Lower lobe of right lung (tissue), 2 donors: ENCODE data around the gene KIAA0586. TPM values are rescaled to one million over a fixed set of nuclear protein-coding genes. Genes with fewer than 3 reads are reported as not detected.

Experiments
- ATAC-seq, 2 donors: fragments of 200-7000 bp; cut with Tn5 transposase; one replicate each; pipeline ENCODE4 v1.9.1; 2020 to 2022; ENCODE audit warnings: mild to moderate bottlenecking in 2 of 2, moderate library complexity in 2 of 2
- DNase-seq: peaks from one replicate; pipeline ENCODE4 v3.0.0-alpha.2; 2020
- H3K27ac ChIP-seq: fragments of 200-600 bp; one replicate; pipeline ENCODE4 v1.8.0; 2022
- H3K27me3 ChIP-seq: fragments of 200-600 bp; one replicate; pipeline ENCODE4 v1.8.0; 2022; ENCODE audit warnings: low read depth
- H3K36me3 ChIP-seq: fragments of 200-600 bp; one replicate; pipeline ENCODE4 v1.8.0; 2022; ENCODE audit warnings: mild to moderate bottlenecking
- H3K4me1 ChIP-seq: fragments of 200-600 bp; one replicate; pipeline ENCODE4 v1.8.0; 2022
- H3K4me3 ChIP-seq: fragments of 200-600 bp; one replicate; pipeline ENCODE4 v1.8.0; 2022; ENCODE audit warnings: mild to moderate bottlenecking
- H3K9me3 ChIP-seq: fragments of 200-600 bp; one replicate; pipeline ENCODE4 v1.8.0; 2022
- intact Hi-C: fragments of 100-400 bp; cut with DNase I; formaldehyde crosslinking; loops from one replicate; pipeline ENCODE4 v1.11.0; 2022
- total RNA-seq: library from RNA; stranded (reverse); fragmentation: NEBNext Ultra II Directional; extraction: Animal tissue kit (Norgen Biotek cat#: 25700); gene quantifications from one replicate; pipeline ENCODE4 v1.2.1, GENCODE V29; 2021
- TF ChIP-seq, protein P1 (sequence below): fragments of 200-600 bp; IDR thresholded peaks from one replicate; pipeline ENCODE4 v1.8.0; 2022; ENCODE audit warnings: antibody characterized with exemption, mild to moderate bottlenecking
- donor health status: DM: no; HTN: yes; CAD: no; lungs with severe emphysema.

The KIAA0586 gene
- total RNA-seq, 1 donor from 2014 or later: 13.8 TPM

DNA sequence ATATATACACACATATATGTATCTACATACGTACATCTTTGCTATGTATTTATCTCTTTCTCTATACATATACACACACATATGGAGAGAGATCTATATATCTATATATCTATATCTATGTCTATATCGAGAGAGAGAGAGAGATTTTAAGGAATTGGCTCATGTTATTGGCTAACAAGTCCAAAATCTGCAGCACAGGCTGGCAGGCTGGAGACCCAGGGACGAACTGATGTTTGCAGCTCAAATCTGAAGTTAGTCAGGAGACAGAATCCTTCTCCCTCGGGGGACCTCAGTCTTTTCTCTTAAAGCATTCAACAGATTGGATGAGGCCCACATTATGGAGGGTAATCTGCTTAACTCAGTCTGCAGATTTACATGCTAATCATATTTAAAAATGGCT lies 169.5 kb downstream of the KIAA0586 start:
- DNase-seq: no peak
- Histone ChIP-seq H3K9me3 (no peaks in the 10 kb centered on the region), H3K36me3 (no peaks in the 10 kb centered on the region), H3K27ac (no peak overlapping the region), H3K27me3 (no peaks in the 10 kb centered on the region), H3K4me1 (no peaks in the 10 kb centered on the region), H3K4me3 (no peak overlapping the region)
- TF ChIP-seq, protein P1, sequence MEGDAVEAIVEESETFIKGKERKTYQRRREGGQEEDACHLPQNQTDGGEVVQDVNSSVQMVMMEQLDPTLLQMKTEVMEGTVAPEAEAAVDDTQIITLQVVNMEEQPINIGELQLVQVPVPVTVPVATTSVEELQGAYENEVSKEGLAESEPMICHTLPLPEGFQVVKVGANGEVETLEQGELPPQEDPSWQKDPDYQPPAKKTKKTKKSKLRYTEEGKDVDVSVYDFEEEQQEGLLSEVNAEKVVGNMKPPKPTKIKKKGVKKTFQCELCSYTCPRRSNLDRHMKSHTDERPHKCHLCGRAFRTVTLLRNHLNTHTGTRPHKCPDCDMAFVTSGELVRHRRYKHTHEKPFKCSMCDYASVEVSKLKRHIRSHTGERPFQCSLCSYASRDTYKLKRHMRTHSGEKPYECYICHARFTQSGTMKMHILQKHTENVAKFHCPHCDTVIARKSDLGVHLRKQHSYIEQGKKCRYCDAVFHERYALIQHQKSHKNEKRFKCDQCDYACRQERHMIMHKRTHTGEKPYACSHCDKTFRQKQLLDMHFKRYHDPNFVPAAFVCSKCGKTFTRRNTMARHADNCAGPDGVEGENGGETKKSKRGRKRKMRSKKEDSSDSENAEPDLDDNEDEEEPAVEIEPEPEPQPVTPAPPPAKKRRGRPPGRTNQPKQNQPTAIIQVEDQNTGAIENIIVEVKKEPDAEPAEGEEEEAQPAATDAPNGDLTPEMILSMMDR: no peak
- intact Hi-C loops: no loop called here
- no peak for ATAC-seq

DNA sequence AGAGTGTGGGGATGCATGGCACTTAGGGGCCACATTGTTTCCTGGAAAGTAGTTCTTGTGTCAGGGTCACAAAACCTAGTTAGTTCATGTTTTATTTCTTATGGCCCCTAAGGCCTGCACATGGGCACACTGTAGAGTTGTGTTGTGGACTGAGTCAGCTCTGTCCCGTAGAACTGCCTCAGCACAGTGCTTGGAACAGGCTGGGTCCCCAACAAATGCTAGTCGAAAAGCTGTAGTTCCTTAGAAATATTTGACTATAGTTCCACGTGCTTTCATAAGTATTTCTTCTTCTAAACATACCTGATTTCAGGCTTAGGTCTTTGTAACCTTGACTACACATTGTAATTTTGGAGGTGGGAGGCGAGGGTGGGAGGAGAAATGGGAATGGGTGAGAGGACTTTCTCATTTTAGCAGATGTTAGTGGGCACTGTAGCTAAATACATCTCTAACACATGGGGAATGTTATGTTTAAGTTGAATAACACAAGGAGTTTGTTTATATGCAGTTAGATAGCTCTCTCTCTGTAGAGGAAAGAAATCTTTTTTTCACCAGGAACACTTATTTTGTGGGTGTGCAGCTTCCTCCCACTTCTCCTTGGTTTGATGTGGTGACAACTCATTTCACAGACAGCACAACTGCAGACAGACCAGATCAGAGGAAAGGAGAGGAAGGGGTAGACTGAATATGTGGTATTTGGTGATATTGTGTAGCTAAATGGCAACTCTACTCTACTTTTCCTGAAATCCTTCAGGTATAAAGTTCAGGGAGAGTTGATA lies 170.7 kb downstream of the KIAA0586 start:
- Histone ChIP-seq H3K4me3 (no peak overlapping the region), H3K27me3 (no peaks in the 10 kb centered on the region), H3K27ac (no peak overlapping the region), H3K36me3 (no peaks in the 10 kb centered on the region), H3K4me1 (no peaks in the 10 kb centered on the region), H3K9me3 (no peaks in the 10 kb centered on the region)
- ATAC-seq (no peak), DNase-seq (no peak)
- intact Hi-C loops: no loop called here
- TF ChIP-seq, protein P1: no peak

DNA sequence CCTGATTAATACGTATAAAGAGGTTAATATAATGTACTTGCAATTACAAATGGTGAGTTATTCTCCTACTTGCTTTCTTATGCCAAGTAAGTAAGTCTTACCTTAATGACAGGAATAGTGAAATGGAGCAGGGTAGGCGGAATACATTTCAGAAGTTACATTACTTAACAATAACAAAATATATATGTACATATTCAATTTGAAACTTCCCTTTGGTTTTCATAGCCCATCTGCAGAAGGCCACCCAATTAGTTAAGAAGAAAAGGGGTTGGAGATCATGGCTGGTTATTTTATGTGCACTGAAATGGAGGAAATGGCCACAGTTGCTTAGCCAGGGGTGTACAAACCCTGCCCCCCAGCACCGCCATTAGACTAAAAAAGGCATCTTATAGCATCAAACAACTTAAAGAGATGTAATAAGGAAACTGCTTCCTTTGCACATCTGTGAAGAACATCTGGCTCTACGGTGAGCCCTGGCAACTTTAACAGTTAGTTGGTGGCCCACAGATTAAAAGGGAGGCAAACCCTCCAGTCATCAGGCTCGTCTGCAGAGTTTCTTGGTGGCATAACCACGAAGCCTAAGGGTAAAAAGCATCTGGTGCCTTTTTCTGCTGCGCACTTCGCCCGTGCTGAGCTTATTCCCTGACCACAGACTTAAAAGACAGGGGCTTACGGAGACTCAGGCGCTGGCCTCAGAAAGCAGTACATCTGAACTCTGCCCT lies 171.4 kb downstream of the KIAA0586 start:
- TF ChIP-seq, protein P1: no peak
- Histone ChIP-seq H3K27ac (no peak overlapping the region), H3K4me3 (no peak overlapping the region), H3K27me3 (no peaks in the 10 kb centered on the region), H3K9me3 (no peaks in the 10 kb centered on the region), H3K4me1 (no peaks in the 10 kb centered on the region), H3K36me3 (no peaks in the 10 kb centered on the region)
- DNase-seq: no peak
- no peak for ATAC-seq
- intact Hi-C loops: no loop called here

DNA sequence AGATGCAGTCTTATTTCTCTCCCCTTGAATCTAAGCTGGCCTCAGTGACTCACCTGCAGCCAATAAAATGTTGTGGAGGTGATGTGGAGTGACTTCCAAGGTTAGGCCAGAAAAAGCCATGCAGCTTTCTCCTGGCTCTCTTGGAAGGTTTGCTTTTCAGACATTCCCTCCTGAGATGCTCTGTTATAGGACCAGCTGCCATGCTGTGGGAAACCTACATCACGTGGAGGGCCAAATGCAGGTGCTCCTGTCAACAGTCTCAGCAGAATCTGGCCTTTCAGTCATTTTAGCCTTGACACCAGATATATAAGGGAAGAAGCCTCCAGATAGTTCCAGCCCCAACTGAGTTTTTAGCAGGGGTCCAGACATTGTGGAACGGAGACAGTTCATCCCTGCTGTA lies 172.2 kb downstream of the KIAA0586 start:
- ATAC-seq (no peak), DNase-seq (no peak)
- no peaks in the 10 kb centered on the region for H3K27me3 ChIP-seq
- H3K4me1 ChIP-seq: no peaks in the 10 kb centered on the region
- H3K4me3 ChIP-seq: no peak overlapping the region
- no peak overlapping the region for H3K27ac ChIP-seq
- H3K36me3 ChIP-seq: no peaks in the 10 kb centered on the region
- H3K9me3 ChIP-seq: no peaks in the 10 kb centered on the region
- TF ChIP-seq, protein P1: no peak
- intact Hi-C loops: no loop called here

Other genes with a start within 250 kb of the KIAA0586 start
- 58.1 TPM for gene ACTR10, start 227.6 kb upstream of the KIAA0586 start, total RNA-seq
- 132 TPM for gene PSMA3, start 182.9 kb upstream of the KIAA0586 start, total RNA-seq
- gene ARID4A, start 129.2 kb upstream of the KIAA0586 start, total RNA-seq: 37.9 TPM
- gene TOMM20L, start 31.8 kb upstream of the KIAA0586 start, total RNA-seq: not detected
- gene TIMM9, start 188 bp upstream of the KIAA0586 start, total RNA-seq: 28.5 TPM
- 3.7 TPM for gene DACT1, start 210.2 kb downstream of the KIAA0586 start, total RNA-seq